ENCODE measurements around the gene DERL2.

- no peak for TF ChIP-seq POLR2A (IDR thresholded peaks at IDR 0.05)
- no peak for TF ChIP-seq CTCF (IDR thresholded peaks at IDR 0.05)
Observed at GRCh38 chr17:5430413-5430999, 55.5 kb downstream of the DERL2 start.
